ENCODE data around the gene MBIP. TPM values are rescaled to one million over a fixed set of nuclear protein-coding genes. Genes with fewer than 3 reads are reported as not detected.
"Not testable (repeated sequence)": the region's sequence is repeated elsewhere in the genome, so short reads cannot be mapped to it uniquely, and the experiment has no call there.

Gene MBIP
- total and polyA plus RNA-seq, 2 donors (not counting 1 experiment from before 2014, with no cell fraction given) = 14.2 to 28.3 TPM

DNA sequence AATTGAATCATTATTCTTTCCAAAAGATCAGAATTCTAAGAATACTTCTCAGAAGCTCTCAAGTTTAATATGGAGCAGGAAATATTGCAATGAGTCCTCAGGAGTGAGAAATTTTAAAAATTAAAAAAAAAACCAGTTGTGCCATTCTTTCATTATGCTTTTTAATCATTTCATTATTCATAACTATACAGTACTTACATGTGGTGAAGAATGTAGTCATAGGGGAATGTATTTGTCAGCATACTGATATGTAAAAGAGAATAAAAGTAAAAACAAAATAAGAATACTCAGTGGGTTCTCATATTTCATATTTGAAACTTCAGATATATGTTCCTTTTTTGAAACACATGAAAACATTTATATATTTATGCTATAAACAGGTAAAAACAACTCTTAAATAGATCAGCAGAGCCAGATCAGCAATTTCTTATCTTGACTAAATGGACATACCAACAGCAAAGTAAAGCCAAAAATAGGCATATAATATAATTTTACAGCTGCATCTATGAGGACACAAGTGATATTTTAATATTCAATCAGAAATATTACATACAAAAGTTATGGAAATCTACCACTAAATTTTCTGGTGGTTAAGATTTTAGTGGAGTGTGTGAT lies 19.9 kb upstream of the MBIP start:
- Histone ChIP-seq H3K36me3 (ENCODE audit: control insufficient read depth, insufficient read depth, low read length) (no peaks in the 10 kb centered on the region), H3K9ac (ENCODE audit: insufficient read depth, low read length) (no peak overlapping the region), H4K20me1 (ENCODE audit: control insufficient read depth, extremely low read depth, insufficient read depth, low read length) (no peaks in the 10 kb centered on the region), H2AFZ (ENCODE audit: low read length) (no peak overlapping the region), H3K4me2 (ENCODE audit: extremely low read depth, insufficient read depth, low read length) (no peak overlapping the region), H3K4me3 (replicated peaks in 1 of 4; ENCODE audit: control extremely low read depth in 1 of 4, insufficient read depth in 1 of 4, low read depth in 3 of 4, low read length in 4 of 4) (no peak overlapping the region), H3K9me3 (ENCODE audit: control insufficient read depth, insufficient read depth, low read depth, low read length) (no peaks in the 10 kb centered on the region), H3K4me1 (ENCODE audit: control insufficient read depth, extremely low read depth, insufficient read depth, low read length) (no peaks in the 10 kb centered on the region), H3K27ac (ENCODE audit: insufficient read depth, low read length) (no peak overlapping the region), H3K27me3 (ENCODE audit: control insufficient read depth, insufficient read depth, low read length) (no peaks in the 10 kb centered on the region), H3K79me2 (ENCODE audit: control insufficient read depth, insufficient read depth, low read length) (no peaks in the 10 kb centered on the region)
- no peak for DNase-seq (ENCODE audit: low read depth in 2 of 2)
- no peak for TF ChIP-seq EZH2 (IDR thresholded peaks at IDR 0.05; ENCODE audit: low read length, missing control alignments)
- TF ChIP-seq CTCF (conservative IDR thresholded peaks at IDR 0.05 in 1 of 2, IDR thresholded peaks at IDR 0.05 in 1 of 2; ENCODE audit: low read depth in 1 of 2, low read length in 2 of 2) = no peak

DNA sequence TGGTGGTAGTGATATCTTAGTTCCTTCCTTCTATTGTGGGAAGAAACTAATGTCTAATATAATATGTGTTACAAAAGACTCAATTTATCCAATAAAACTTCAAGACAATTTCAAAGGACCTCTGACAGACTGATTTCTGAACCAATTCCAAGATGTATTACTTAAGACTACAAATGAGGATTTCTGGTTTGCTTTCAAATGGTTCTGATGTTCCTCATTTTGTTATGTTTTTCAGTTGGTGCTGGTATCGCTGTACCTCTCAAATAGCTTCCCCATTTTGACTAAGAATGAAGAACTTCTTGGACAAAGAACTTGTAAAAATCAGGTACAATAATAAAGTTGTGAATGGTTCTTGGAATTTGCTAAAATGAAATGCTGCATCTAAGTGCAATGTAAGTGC lies 19.4 kb upstream of the MBIP start:
- H3K4me3 ChIP-seq (replicated peaks in 1 of 4; ENCODE audit: control extremely low read depth in 1 of 4, insufficient read depth in 1 of 4, low read depth in 3 of 4, low read length in 4 of 4) = no peak overlapping the region
- no peaks in the 10 kb centered on the region for H3K9me3 ChIP-seq (ENCODE audit: control insufficient read depth, insufficient read depth, low read depth, low read length)
- no peaks in the 10 kb centered on the region for H3K27me3 ChIP-seq (ENCODE audit: control insufficient read depth, insufficient read depth, low read length)
- no peaks in the 10 kb centered on the region for H3K79me2 ChIP-seq (ENCODE audit: control insufficient read depth, insufficient read depth, low read length)
- H3K4me2 ChIP-seq (ENCODE audit: extremely low read depth, insufficient read depth, low read length) = no peak overlapping the region
- no peaks in the 10 kb centered on the region for H4K20me1 ChIP-seq (ENCODE audit: control insufficient read depth, extremely low read depth, insufficient read depth, low read length)
- H3K27ac ChIP-seq (ENCODE audit: insufficient read depth, low read length) = no peak overlapping the region
- no peak for TF ChIP-seq CTCF (conservative IDR thresholded peaks at IDR 0.05 in 1 of 2, IDR thresholded peaks at IDR 0.05 in 1 of 2; ENCODE audit: low read depth in 1 of 2, low read length in 2 of 2)
- TF ChIP-seq EZH2 (IDR thresholded peaks at IDR 0.05; ENCODE audit: low read length, missing control alignments) = no peak
- H3K4me1 ChIP-seq (ENCODE audit: control insufficient read depth, extremely low read depth, insufficient read depth, low read length) = no peaks in the 10 kb centered on the region
- no peak for DNase-seq (ENCODE audit: low read depth in 2 of 2)
- H3K9ac ChIP-seq (ENCODE audit: insufficient read depth, low read length) = no peak overlapping the region
- H2AFZ ChIP-seq (ENCODE audit: low read length) = no peak overlapping the region
- H3K36me3 ChIP-seq (ENCODE audit: control insufficient read depth, insufficient read depth, low read length) = no peaks in the 10 kb centered on the region

DNA sequence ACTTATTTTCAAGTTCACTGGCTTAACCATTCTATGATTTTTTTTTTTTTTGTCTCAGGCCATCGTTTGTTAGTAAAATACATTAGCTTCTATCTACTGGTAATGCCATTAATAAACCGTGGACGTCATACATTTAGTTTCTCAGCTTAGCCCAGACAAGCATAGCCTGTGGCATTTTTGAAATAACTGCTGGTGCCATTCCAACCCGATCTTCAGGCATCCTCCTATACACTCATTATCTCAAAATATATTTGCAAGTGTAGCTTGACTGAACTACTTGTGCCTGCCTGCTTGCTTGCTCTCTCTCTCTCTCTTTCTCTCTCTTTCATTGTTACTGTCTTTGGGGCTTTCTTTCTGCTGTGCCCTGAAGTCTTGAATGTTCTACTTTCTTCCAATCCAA lies 12.7 kb upstream of the MBIP start:
- DNase-seq (ENCODE audit: low read depth in 2 of 2) = no peak
- TF ChIP-seq CTCF (conservative IDR thresholded peaks at IDR 0.05 in 1 of 2, IDR thresholded peaks at IDR 0.05 in 1 of 2; ENCODE audit: low read depth in 1 of 2, low read length in 2 of 2) = no peak
- H3K4me2 ChIP-seq (ENCODE audit: extremely low read depth, insufficient read depth, low read length) = no peak overlapping the region

DNA sequence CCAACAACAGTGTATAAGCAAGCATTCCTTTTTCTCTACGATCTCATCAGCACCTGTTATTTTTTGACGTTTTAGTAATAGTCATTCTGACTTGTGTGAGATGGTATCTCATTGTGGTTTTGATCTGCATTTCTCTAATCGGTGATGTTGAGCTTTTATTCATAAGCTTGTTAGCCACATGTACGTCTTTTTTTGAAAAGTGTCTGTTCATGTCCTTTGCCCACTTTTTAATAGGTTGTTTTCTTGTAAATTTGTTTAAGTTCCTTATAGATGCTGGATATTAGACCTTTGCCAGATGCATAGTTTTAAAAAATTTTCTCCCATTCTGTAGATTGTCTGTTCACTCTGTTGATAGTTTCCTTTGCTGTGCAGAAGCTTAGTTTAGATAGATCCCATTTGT lies 7.1 kb upstream of the MBIP start:
- not testable (repeated sequence) for H3K27me3 ChIP-seq (ENCODE audit: control insufficient read depth, insufficient read depth, low read length); H3K9ac ChIP-seq (ENCODE audit: insufficient read depth, low read length); H3K9me3 ChIP-seq (ENCODE audit: control insufficient read depth, insufficient read depth, low read depth, low read length); H3K79me2 ChIP-seq (ENCODE audit: control insufficient read depth, insufficient read depth, low read length); H3K27ac ChIP-seq (ENCODE audit: insufficient read depth, low read length); H3K4me3 ChIP-seq (replicated peaks in 1 of 4; ENCODE audit: control extremely low read depth in 1 of 4, insufficient read depth in 1 of 4, low read depth in 3 of 4, low read length in 4 of 4); H3K4me1 ChIP-seq (ENCODE audit: control insufficient read depth, extremely low read depth, insufficient read depth, low read length); H2AFZ ChIP-seq (ENCODE audit: low read length); DNase-seq (ENCODE audit: low read depth in 2 of 2); H4K20me1 ChIP-seq (ENCODE audit: control insufficient read depth, extremely low read depth, insufficient read depth, low read length); H3K4me2 ChIP-seq (ENCODE audit: extremely low read depth, insufficient read depth, low read length); H3K36me3 ChIP-seq (ENCODE audit: control insufficient read depth, insufficient read depth, low read length)

More for the DNA sequence above, 12.7 kb upstream of the MBIP start:
- Histone ChIP-seq H3K4me3 (replicated peaks in 1 of 4; ENCODE audit: control extremely low read depth in 1 of 4, insufficient read depth in 1 of 4, low read depth in 3 of 4, low read length in 4 of 4) (no peak overlapping the region), H4K20me1 (ENCODE audit: control insufficient read depth, extremely low read depth, insufficient read depth, low read length) (no peaks in the 10 kb centered on the region), H3K4me1 (ENCODE audit: control insufficient read depth, extremely low read depth, insufficient read depth, low read length) (no peaks in the 10 kb centered on the region), H3K27ac (ENCODE audit: insufficient read depth, low read length) (no peak overlapping the region), H3K9me3 (ENCODE audit: control insufficient read depth, insufficient read depth, low read depth, low read length) (no peaks in the 10 kb centered on the region), H3K27me3 (ENCODE audit: control insufficient read depth, insufficient read depth, low read length) (no peaks in the 10 kb centered on the region), H3K9ac (ENCODE audit: insufficient read depth, low read length) (no peak overlapping the region), H2AFZ (ENCODE audit: low read length) (no peak overlapping the region), H3K36me3 (ENCODE audit: control insufficient read depth, insufficient read depth, low read length) (no peaks in the 10 kb centered on the region), H3K79me2 (ENCODE audit: control insufficient read depth, insufficient read depth, low read length) (no peaks in the 10 kb centered on the region)
